ENCODE results near the gene VCL. TPM values are rescaled to one million over a fixed set of nuclear protein-coding genes. Genes with fewer than 3 reads are reported as not detected.
A peak's percentile ranks its signal among the peaks of the same experiment; 100 is the strongest.
"Not testable (repeated sequence)": the region's sequence is repeated elsewhere in the genome, so short reads cannot be mapped to it uniquely, and the experiment has no call there.

The VCL gene
- polyA plus RNA-seq, 5 donors: 80.0 to 101 (median 96.6) TPM

DNA sequence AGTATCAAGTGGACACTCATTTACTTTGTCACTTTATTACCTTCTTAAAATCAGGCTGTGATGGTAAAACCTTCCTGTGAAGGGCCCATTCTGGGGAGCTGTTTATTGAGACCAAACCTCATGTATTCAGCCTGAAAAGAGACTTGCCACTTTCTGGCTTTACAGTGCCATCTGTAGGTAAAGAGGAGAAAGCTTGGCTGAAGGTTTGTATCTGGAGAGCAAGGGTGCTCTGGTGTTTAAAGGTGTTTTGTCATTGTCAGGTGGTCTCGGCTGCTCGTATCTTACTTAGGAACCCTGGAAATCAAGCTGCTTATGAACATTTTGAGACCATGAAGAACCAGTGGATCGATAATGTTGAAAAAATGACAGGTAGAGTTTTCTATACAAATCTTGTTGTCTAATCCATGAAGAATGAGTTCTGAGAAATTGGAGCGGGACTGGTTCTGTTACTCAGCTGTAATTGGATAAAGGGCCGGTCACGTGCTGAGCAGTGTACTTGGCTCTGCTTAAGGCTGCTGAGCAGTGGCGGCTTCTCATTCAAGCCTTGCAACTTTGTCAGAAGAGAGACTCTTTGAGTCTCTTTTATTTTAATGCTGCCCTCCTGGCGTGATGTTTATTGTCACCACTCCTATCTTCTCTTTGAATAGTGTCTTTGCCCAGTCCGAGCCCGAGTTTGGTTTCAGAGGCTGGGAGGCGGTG is 105.8 kb downstream of the VCL start:
- no peak for DNase-seq

DNA sequence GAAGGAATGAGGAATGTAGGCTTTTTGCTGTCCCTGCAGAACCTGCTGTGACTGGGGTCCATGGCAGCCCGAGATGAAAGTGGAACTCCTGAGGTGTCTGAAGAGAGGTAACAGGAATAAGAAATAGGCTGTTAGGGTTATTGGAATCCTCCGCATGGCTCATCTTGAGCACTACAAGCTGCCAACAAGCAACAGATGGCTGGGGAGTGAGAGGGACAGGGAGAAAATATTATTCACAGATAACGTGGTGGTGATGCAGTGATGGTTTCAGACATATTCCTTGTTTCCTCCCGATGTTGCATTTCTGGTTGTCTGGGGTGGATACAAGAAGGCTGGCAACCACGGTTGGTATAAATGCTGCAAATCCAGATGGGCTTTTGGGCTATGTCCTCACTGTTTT is 106.6 kb downstream of the VCL start:
- DNase-seq: no peak

DNA sequence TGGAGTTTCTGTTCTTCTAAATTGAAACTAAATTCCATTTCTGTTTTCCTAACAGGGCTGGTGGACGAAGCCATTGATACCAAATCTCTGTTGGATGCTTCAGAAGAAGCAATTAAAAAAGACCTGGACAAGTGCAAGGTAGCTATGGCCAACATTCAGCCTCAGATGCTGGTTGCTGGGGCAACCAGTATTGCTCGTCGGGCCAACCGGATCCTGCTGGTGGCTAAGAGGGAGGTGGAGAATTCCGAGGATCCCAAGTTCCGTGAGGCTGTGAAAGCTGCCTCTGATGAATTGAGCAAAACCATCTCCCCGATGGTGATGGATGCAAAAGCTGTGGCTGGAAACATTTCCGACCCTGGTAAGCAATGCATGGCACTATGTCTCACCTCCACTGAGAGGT is 107.1 kb downstream of the VCL start:
- no peak for DNase-seq

DNA sequence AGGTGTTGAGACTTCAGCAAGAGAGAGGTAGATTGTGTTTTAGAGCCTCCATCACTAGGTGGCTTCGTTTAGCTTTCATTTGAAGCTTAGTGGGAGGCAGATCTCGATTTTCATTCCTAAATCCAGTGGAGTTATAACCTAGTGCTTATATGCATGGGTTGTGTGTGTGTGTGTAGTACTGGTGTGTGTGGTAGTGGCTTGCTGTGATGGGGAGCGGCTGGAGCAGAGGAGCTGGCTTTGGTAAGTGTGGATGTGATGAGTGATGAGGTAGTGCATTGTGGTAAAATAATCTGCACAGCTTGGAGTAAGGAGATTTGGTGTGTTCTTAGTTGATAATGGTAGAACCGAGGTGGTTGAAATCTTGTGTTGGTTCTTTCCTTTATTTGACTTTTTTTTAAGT is 109.5 kb downstream of the VCL start:
- DNase-seq: no peak

DNA sequence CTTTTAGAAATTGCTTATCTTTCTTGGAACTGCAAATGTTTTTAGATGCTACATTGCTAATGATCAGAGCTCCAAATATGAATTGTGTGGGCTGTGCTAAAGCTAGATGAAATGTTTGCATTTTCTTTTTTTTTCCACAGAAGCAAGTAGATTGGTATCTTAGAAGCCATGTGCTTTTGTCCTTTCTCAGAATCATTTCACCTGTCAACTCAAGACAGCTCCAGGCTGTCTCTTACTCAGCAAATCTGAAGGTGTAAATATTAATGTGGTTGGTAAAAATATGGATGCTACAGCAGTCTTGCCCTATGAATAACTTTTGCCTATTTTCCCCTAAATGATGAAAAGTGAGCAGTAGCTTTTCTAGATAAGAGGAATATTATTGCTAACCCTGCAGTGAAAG is 111.5 kb downstream of the VCL start:
- DNase-seq: no peak

DNA sequence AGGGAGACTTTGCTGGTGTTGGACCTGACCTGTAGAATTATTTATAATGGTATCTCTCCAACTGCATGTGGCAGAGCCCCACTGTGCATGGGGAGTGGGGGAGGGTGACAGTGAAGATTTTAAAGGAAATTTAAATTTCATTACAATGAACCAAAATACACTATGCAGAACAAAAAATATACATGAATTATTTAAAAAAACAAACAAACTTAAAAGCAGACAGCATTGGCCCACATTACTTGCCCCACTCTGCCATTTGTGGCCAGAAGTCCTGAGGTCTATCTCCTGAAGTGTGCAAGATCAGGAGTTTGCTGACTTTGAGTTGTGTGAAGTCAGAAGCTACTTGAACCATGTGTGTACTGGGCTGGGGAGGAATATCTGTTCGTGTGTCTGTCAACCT is 112.2 kb downstream of the VCL start:
- no peak for DNase-seq

GRCh38 chr10:74111799-74112198 is 113.9 kb downstream of the VCL start:
- no peak for DNase-seq

DNA sequence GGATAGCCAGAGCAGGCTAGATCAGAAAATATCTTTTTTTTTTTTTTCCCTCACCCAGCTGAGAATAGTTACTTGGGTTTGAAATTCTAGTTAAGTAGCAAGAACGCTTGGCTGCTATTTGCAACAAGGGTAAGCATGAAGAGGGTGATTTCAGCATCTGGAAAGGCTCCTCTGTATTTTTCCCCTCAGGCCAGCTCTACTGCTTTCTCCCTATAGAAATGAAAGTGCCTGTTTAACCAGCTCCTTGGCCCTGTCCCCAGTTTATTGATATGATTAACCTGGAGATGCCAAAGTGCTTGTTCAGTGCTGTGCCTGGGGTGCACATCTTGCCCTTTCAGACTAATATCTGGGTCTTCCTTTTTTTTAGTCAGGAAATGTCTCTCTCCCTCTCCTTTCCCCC is 115.6 kb downstream of the VCL start:
- no peak for DNase-seq

DNA sequence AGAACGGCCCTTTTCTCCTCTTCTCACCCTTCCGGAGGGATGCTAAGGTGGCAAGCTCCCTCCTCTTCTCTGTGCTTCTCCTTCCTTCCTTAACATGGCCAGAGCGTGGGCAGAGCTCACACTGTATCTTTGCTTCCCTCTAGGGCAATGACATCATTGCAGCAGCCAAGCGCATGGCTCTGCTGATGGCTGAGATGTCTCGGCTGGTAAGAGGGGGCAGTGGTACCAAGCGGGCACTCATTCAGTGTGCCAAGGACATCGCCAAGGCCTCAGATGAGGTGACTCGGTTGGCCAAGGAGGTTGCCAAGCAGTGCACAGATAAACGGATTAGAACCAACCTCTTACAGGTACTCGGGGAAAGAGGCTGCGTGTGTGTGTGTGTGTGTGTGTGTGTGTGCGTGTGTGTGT is 116.1 kb downstream of the VCL start:
- no peak for DNase-seq

GRCh38 chr10:74117738-74118137 is 119.8 kb downstream of the VCL start:
- no peak for DNase-seq

GRCh38 chr10:74118804-74119203 is 120.9 kb downstream of the VCL start:
- DNase-seq: no peak

DNA sequence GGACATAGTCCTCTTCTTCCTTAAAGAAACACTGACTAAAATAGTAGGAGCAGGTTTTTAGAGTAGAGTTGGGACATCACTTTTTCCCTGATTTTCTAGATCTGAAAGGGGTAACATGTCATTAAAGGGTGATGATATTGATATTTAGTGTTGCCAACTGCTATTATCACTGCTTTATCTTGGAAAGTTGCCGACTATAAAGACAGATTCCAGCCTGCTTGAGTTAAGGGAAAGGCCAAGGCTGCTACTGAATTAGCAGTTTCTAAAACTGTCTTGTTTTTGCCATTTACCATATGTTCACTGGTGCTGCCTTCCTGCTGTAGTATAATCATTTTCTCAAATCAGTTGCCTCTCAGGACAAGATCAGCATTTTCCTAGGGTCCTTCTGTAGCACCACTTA is 123.0 kb downstream of the VCL start:
- DNase-seq: peak; percentile 32 to 35

- DNase-seq: no peak
These were observed 123.5 kb downstream of the VCL start for GRCh38 chr10:74121368-74121767.

DNA sequence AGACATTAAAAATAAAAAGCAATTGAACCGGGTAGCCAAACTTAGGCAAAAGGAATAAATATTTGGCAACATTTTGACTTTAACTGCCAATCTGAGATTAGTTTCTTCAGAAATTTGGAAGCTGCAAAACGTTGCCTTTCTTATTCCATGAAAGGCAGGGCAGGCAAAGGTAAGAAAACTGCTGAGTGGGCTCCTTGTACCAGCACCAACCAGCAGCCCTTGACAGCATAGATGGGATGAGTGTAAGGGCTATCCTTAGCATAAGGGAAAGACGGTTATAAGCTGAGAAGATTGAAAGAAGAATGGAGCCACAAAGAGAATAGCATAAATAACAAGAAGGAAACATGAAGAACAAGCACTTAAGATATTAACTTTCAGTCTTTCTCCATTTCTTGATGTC is 124.1 kb downstream of the VCL start:
- DNase-seq: no peak

GRCh38 chr10:74123081-74123480 is 125.2 kb downstream of the VCL start:
- no peak for DNase-seq

DNA sequence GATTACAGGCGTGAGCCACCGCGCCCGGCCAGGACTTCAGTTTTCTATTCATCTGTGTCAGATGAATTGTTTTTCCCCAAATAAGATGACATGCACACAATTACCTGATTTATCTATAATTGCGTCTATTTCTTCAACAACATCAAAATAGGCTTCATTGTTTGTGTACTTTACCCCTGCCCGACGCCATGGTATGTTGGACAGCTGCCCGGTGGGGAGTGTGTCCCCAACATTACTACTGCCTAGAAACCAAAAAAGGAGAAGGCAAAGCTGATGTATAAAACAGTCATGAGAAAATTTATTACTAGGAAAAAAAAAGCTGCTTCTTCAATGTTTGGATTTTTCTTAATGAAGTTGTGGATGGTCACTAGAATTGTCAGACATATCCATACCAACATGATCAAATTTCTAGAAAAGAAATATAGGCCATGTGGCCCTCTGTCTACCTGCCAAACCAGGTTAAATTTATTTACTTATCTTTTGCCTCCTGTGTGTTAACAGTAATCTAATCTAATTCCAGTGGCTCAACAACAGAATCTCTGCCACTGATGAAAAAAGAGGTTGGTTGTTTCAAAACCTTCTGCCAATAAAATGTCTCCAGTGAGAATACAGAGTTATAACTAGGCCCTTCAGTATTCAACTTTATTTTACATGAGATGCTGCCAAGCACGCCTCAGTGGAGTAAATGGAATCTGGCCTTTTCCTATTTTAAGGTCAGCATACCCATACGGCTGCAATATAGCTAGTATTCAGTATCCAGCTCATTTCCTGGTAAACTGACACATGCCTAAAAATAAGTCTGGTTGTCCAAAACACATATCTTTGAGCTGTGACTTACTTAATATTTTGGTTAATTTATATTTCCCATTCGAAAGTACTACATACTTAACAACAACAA is 136.3 kb downstream of the VCL start:
- no peak for DNase-seq

DNA sequence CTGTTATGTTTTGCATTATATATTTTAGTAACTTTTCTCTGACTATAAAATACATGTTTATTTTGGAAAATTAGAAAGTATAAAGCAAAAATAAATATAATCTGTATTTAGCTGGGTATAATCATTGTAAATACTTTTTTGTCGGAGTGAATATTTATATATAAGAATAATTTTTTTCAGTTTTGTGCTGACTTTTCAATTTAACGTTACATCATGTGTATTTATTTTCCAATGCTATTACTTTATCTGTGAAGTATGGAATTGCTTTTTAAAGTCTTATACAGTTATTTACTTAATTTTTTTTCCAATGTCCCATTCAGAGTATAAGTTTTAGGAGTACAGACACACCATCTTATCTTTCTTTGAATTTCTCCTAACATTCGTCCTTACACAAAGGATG is 137.5 kb downstream of the VCL start:
- no peak for DNase-seq

DNA sequence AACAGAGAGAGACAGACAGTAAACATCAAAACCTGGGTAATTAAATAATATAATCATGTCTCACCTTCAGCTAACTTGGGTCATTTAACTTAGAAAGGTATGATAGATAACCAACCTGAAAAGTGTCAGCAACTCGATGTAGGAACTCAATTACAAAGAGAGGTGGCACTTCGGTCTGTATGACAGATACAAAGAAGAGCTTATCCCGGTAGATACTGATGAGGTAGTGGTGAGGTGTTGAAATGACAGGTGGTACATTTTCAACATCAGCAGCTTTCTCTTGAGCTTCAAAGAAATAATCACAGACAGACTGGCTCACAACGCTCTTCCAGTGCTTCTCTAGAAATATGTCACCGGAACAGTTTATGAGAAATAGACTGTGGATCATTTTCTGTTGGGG is 140.1 kb downstream of the VCL start:
- no peak for DNase-seq

GRCh38 chr10:74138596-74138995 is 140.7 kb downstream of the VCL start:
- DNase-seq: not testable (repeated sequence)

DNA sequence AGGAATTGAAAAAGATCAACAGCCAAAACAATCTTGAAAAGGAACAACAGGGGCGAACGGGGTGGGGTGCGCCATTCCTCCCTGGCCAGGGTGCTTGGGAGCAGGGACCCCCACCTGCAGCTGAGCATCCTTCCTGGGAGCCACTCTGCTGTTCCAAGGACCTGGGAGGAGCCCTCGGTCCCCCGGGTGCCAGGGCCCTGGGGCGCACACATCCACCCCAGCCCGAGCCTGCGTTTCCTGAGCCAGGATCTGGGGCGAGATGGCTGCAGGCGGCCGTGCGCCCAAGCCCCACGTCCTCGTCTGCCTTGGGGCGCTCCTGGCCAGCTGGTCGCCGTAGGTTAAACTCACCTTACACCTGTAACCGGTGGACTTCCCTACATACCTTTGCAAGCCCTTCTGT is 142.1 kb downstream of the VCL start:
- DNase-seq: no peak

GRCh38 chr10:74140553-74140952 is 142.6 kb downstream of the VCL start:
- no peak for DNase-seq

DNA sequence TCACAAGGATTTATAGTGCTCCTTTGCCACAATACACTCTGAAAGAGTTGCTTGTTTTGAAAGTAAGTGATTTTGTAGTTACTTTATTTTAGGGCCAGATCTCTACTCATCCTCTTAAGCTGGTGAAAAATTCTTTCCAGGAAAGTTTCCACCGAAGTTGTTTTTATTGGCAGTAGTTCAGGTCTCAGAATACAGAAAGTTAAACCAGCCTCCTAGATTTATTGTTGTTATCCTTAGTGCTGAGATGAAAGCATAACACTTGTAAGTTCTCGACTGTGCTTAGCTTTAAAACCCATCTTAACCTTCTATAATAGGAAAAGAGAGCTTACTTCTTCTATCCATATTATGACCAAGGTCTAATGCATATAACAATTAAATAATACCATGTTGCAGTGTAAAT is 147.2 kb downstream of the VCL start:
- DNase-seq: no peak

DNA sequence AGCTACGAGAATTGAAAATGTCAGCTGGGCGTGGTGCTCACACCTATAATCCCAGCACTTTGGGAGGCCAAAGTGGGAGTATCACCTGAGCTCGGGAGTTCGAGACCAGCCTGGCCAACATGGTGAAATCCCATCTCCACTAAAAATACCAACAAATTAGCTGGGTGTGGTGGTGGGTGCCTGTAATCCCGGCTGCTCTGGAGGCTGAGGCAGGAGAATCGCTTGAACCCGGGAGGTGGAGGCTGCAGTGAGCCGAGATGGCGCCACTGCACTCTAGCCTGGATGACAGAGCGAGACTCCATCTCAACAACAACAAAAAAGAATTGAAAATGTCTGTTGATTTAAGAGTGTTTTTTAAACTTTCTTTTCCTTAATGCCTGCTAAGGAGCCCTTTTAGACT is 149.1 kb downstream of the VCL start:
- DNase-seq: not testable (repeated sequence)

Measured in right lung (tissue), 5 donors.